ENCODE data around the gene DLG2. TPM values are rescaled to one million over a fixed set of nuclear protein-coding genes. Genes with fewer than 3 reads are reported as not detected.

DLG2 gene
- total and polyA plus RNA-seq, 2 of the 4 experiments (the other 2 are of a cell fraction): 0.31 to 0.36 TPM

GRCh38 chr11:84645988-84646694 lies 981.0 kb downstream of the DLG2 start:
- intact Hi-C loops (cut with micrococcal nuclease): no loop called here
- no TSS peak for BruUV-seq (replicated peaks)
- TF ChIP-seq CEBPB (IDR thresholded peaks at IDR 0.05; ENCODE audit: low read depth, low read length): no peak
- no peak for TF ChIP-seq MAFK (IDR thresholded peaks at IDR 0.05; ENCODE audit: low read depth, low read length)
- no peak for TF ChIP-seq FOS (IDR thresholded peaks at IDR 0.05; ENCODE audit: low read depth, low read length)
- no peak for TF ChIP-seq BHLHE40 (IDR thresholded peaks at IDR 0.05; ENCODE audit: low read depth, low read length)
- no peak for TF ChIP-seq USF2 (IDR thresholded peaks at IDR 0.05; ENCODE audit: low read depth, low read length)
- TF ChIP-seq RFX5 (IDR thresholded peaks at IDR 0.05; ENCODE audit: low read depth, low read length): no peak
- TF ChIP-seq RCOR1 (IDR thresholded peaks at IDR 0.05; ENCODE audit: insufficient replicate concordance, low read length): no peak
- no peak for TF ChIP-seq MXI1 (IDR thresholded peaks at IDR 0.05; ENCODE audit: borderline replicate concordance, low read depth, low read length)
- no peak for TF ChIP-seq SMC3 (IDR thresholded peaks at IDR 0.05; ENCODE audit: low read depth, low read length)

More at GRCh38 chr11:84645988-84646694, 981.0 kb downstream of the DLG2 start:
- H3K4me2 ChIP-seq (ENCODE audit: low read depth, low read length): no peak overlapping the region
- POLR2A ChIA-PET (ENCODE audit: unreplicated experiment): no interaction called here
- no peak for DNase-seq
- no peaks in the 10 kb centered on the region for H3K9me3 ChIP-seq (ENCODE audit: control insufficient read depth, insufficient read depth, low read length)
- H2AK5ac ChIP-seq (ENCODE audit: low read depth, low read length): no peak overlapping the region
- no peak overlapping the region for H3K4me3 ChIP-seq (ENCODE audit: insufficient read depth, low read depth, low read length)
- H3K4me1 ChIP-seq (ENCODE audit: control insufficient read depth, insufficient read depth, low read length): no peaks in the 10 kb centered on the region
- no peak overlapping the region for H3K14ac ChIP-seq (replicated peaks; ENCODE audit: low read depth, low read length)
- H3K18ac ChIP-seq (ENCODE audit: low read depth, low read length): no peak overlapping the region
- dilution Hi-C loops (cut with HindIII; ENCODE audit: low sequenced_read_pairs, unreplicated experiment) (no loop called here), in situ Hi-C loops (cut with MboI; ENCODE audit: low sequenced_read_pairs) (no loop called here)
- H2BK5ac ChIP-seq (ENCODE audit: low read depth, low read length, poor library complexity, severe bottlenecking): no peak overlapping the region
- H3K79me1 ChIP-seq (ENCODE audit: low read depth in 1 of 2, low read length in 2 of 2): no peaks in the 10 kb centered on the region
- no peak overlapping the region for H4K8ac ChIP-seq (ENCODE audit: low read depth in 2 of 2, low read length in 2 of 2)
- no peak overlapping the region for H4K91ac ChIP-seq (ENCODE audit: insufficient read depth, low read depth, low read length)
- H2AFZ ChIP-seq (replicated peaks; ENCODE audit: low read length, poor library complexity): no peak overlapping the region
- no peak overlapping the region for H3K9ac ChIP-seq (ENCODE audit: low read depth, low read length)
- H4K20me1 ChIP-seq (ENCODE audit: insufficient read depth, low read length): no peaks in the 10 kb centered on the region
- no peaks in the 10 kb centered on the region for H3K36me3 ChIP-seq (ENCODE audit: control insufficient read depth, insufficient read depth, low read length)
- H3K27ac ChIP-seq (ENCODE audit: insufficient read depth, low read length): no peak overlapping the region
- H4K5ac ChIP-seq (ENCODE audit: low read depth, low read length): no peak overlapping the region
- no CpG with 5 or more reads among the region's 5 CpGs for WGBS, 2 experiments (ENCODE audit: extremely low coverage in 2 of 2, insufficient read length in 1 of 2)
- no peak overlapping the region for H3K56ac ChIP-seq (ENCODE audit: extremely low read depth, insufficient read depth, low read length)
- H3K27me3 ChIP-seq (ENCODE audit: control insufficient read depth, insufficient read depth, low read length): no peaks in the 10 kb centered on the region
- H2BK20ac ChIP-seq (ENCODE audit: low read depth, low read length): no peak overlapping the region
- no peak overlapping the region for H2BK120ac ChIP-seq (ENCODE audit: low read depth, low read length)
- H2AK9ac ChIP-seq (replicated peaks; ENCODE audit: low read depth, low read length, poor library complexity): no peak overlapping the region
- no peak overlapping the region for H2BK15ac ChIP-seq (ENCODE audit: low read depth, low read length)
- no peak overlapping the region for H3K23ac ChIP-seq (ENCODE audit: low read depth, low read length)
- CTCF ChIA-PET: no interaction called here
- no peak for ATAC-seq (ENCODE audit: low read depth)
- H3K4ac ChIP-seq (ENCODE audit: low read depth, low read length): no peak overlapping the region
- no peaks in the 10 kb centered on the region for H3K9me1 ChIP-seq (ENCODE audit: insufficient read depth, low read length)

All from IMR-90 (cell line).